Vagina (tissue), 2 donors: Measurements from ENCODE around the gene CADPS2. TPM values are rescaled to one million over a fixed set of nuclear protein-coding genes. Genes with fewer than 3 reads are reported as not detected.

Source experiments
- DNase-seq, 2 donors: peaks; one replicate each; pipeline ENCODE4 v3.0.0-alpha.2; 2017; ENCODE audit errors: extremely low spot score in 2 of 2
- H3K27ac ChIP-seq: fragments of 200-600 bp; sonication (generic); one replicate; pipeline ENCODE4 v1.5.1; 2019
- H3K27me3 ChIP-seq: fragments of 200-600 bp; sonication (generic); one replicate; pipeline ENCODE4 v1.5.1; 2019
- H3K36me3 ChIP-seq, 2 donors: fragments of 200-600 bp; sonication (generic); one replicate each; pipeline ENCODE4 v1.5.1; 2017 to 2019
- H3K4me1 ChIP-seq: fragments of 200-600 bp; sonication (generic); one replicate; pipeline ENCODE4 v1.5.1; 2019
- H3K4me3 ChIP-seq, 2 donors: fragments of 200-600 bp; sonication (generic); 1 replicate in 1 of 2; 2 replicates in 1 of 2; pipeline ENCODE4 v1.5.1; 2016 to 2019
- H3K9me3 ChIP-seq: fragments of 200-600 bp; sonication (generic); one replicate; pipeline ENCODE4 v1.5.1; 2019
- CTCF ChIP-seq, 3 experiments: fragments of 450-650 bp in 2 of 3; fragments of 200-600 bp in 1 of 3; sonication (generic) in 1 of 3; IDR thresholded peaks; one replicate each; pipeline ENCODE4 v1.5.1; 2017 to 2019; ENCODE audit warnings: antibody characterized with exemption in 3 of 3, mild to moderate bottlenecking in 2 of 3, moderate library complexity in 2 of 3
- POLR2A ChIP-seq, 2 donors: fragments of 450-650 bp; IDR thresholded peaks; one replicate each; pipeline ENCODE4 v1.6.1; 2017; ENCODE audit warnings: antibody characterized with exemption in 2 of 2, mild to moderate bottlenecking in 2 of 2, moderate library complexity in 2 of 2
- POLR2AphosphoS5 ChIP-seq, 2 donors: sonication (generic); formaldehyde crosslinking; IDR thresholded peaks; one replicate each; pipeline ENCODE4 v1.9.0; 2017; ENCODE audit warnings: antibody characterized with exemption in 2 of 2, mild to moderate bottlenecking in 2 of 2, low read depth in 1 of 2; ENCODE audit not compliant: insufficient read depth in 1 of 2
- intact Hi-C: fragments of 100-400 bp; cut with DNase I; formaldehyde crosslinking; loops from one replicate; pipeline ENCODE4 v1.15.1; 2023
- total RNA-seq: library from RNA; depleted of rRNA; stranded (reverse); fragments of >200 nt; gene quantifications from one replicate; pipeline ENCODE4 v1.2.3, GENCODE V29; 2016

CADPS2 gene
- total RNA-seq, 1 donor from 2014 or later, result 25.5 TPM

- H3K27me3 ChIP-seq, result no peaks in the 10 kb centered on the region
- no peak overlapping the region for H3K4me3 ChIP-seq
- intact Hi-C loops, result no loop called here
- H3K4me1 ChIP-seq, result no peaks in the 10 kb centered on the region
- H3K27ac ChIP-seq, result no peak overlapping the region
- peaks cover 0 to 4% of the 10 kb centered on the region in 2 donors for H3K36me3 ChIP-seq
- no peak for DNase-seq
- no peaks in the 10 kb centered on the region for H3K9me3 ChIP-seq
- TF ChIP-seq POLR2AphosphoS5 (IDR thresholded peaks at IDR 0.05; ENCODE audit: insufficient read depth in 1 of 2, low read depth in 1 of 2), result no peak
- no peak for TF ChIP-seq CTCF (IDR thresholded peaks at IDR 0.05)
- no peak for TF ChIP-seq POLR2A (IDR thresholded peaks at IDR 0.05)
Measured at GRCh38 chr7:122340427-122340826, 545.8 kb downstream of the CADPS2 start.

- Histone ChIP-seq H3K4me3 (no peak overlapping the region), H3K4me1 (no peaks in the 10 kb centered on the region), H3K27ac (no peak overlapping the region), H3K9me3 (no peaks in the 10 kb centered on the region), H3K36me3 (no peaks in the 10 kb centered on the region), H3K27me3 (no peaks in the 10 kb centered on the region)
- intact Hi-C loops, result no loop called here
- no peak for TF ChIP-seq POLR2AphosphoS5 (IDR thresholded peaks at IDR 0.05; ENCODE audit: insufficient read depth in 1 of 2, low read depth in 1 of 2)
- TF ChIP-seq POLR2A (IDR thresholded peaks at IDR 0.05), result no peak
- no peak for DNase-seq
Measured at GRCh38 chr7:122339145-122339904, 546.9 kb downstream of the CADPS2 start.

GRCh38 chr7:122337011-122337410 is 549.2 kb downstream of the CADPS2 start:
- Histone ChIP-seq H3K4me3 (no peak overlapping the region), H3K27ac (no peak overlapping the region), H3K9me3 (no peaks in the 10 kb centered on the region), H3K4me1 (no peaks in the 10 kb centered on the region), H3K27me3 (no peaks in the 10 kb centered on the region), H3K36me3 (no peaks in the 10 kb centered on the region)
- no peak for TF ChIP-seq POLR2A (IDR thresholded peaks at IDR 0.05)
- TF ChIP-seq CTCF (IDR thresholded peaks at IDR 0.05), result no peak
- TF ChIP-seq POLR2AphosphoS5 (IDR thresholded peaks at IDR 0.05; ENCODE audit: insufficient read depth in 1 of 2, low read depth in 1 of 2), result no peak
- intact Hi-C loops, result no loop called here
- no peak for DNase-seq

- Histone ChIP-seq H3K9me3 (no peaks in the 10 kb centered on the region), H3K27me3 (no peaks in the 10 kb centered on the region), H3K27ac (no peak overlapping the region), H3K36me3 (no peaks in the 10 kb centered on the region), H3K4me1 (no peaks in the 10 kb centered on the region), H3K4me3 (no peak overlapping the region)
- TF ChIP-seq POLR2A (IDR thresholded peaks at IDR 0.05), result no peak
- no peak for TF ChIP-seq CTCF (IDR thresholded peaks at IDR 0.05)
- intact Hi-C loops, result no loop called here
- DNase-seq, result no peak
Measured at GRCh38 chr7:122329145-122329802, 557.0 kb downstream of the CADPS2 start.

GRCh38 chr7:122327969-122328368 is 558.3 kb downstream of the CADPS2 start:
- Histone ChIP-seq H3K9me3 (no peaks in the 10 kb centered on the region), H3K36me3 (no peaks in the 10 kb centered on the region), H3K4me1 (no peaks in the 10 kb centered on the region), H3K4me3 (no peak overlapping the region), H3K27ac (no peak overlapping the region), H3K27me3 (no peaks in the 10 kb centered on the region)
- intact Hi-C loops, result no loop called here
- no peak for TF ChIP-seq CTCF (IDR thresholded peaks at IDR 0.05)
- no peak for DNase-seq
